T-helper 1 cell treated with Interleukin-12 subunit alpha and Interleukin-12 subunit beta and Interleukin-4 antibody, amounts not matched to agents 30 μg/mL and 1 μg/mL, for 36 hours (primary cell): Measurements from ENCODE around the gene THOP1.

ENCODE experiments used
- H3K27ac Mint-ChIP-seq: one replicate; pipeline ENCODE4 v1.8.0; 2021; ENCODE audit warnings: mild to moderate bottlenecking, mixed read lengths
- H3K27me3 Mint-ChIP-seq: one replicate; pipeline ENCODE4 v1.8.0; 2021; ENCODE audit warnings: low read depth, mixed read lengths
- H3K36me3 Mint-ChIP-seq: one replicate; pipeline ENCODE4 v1.8.0; 2021; ENCODE audit warnings: low read depth, mixed read lengths
- H3K4me1 Mint-ChIP-seq: one replicate; pipeline ENCODE4 v1.8.0; 2021; ENCODE audit warnings: low read depth, mixed read lengths
- H3K4me3 Mint-ChIP-seq: one replicate; pipeline ENCODE4 v1.8.0; 2021; ENCODE audit warnings: mild to moderate bottlenecking, moderate library complexity, mixed read lengths
- H3K9me3 Mint-ChIP-seq: one replicate; pipeline ENCODE4 v1.8.0; 2021; ENCODE audit warnings: mixed read lengths

Gene THOP1

DNA sequence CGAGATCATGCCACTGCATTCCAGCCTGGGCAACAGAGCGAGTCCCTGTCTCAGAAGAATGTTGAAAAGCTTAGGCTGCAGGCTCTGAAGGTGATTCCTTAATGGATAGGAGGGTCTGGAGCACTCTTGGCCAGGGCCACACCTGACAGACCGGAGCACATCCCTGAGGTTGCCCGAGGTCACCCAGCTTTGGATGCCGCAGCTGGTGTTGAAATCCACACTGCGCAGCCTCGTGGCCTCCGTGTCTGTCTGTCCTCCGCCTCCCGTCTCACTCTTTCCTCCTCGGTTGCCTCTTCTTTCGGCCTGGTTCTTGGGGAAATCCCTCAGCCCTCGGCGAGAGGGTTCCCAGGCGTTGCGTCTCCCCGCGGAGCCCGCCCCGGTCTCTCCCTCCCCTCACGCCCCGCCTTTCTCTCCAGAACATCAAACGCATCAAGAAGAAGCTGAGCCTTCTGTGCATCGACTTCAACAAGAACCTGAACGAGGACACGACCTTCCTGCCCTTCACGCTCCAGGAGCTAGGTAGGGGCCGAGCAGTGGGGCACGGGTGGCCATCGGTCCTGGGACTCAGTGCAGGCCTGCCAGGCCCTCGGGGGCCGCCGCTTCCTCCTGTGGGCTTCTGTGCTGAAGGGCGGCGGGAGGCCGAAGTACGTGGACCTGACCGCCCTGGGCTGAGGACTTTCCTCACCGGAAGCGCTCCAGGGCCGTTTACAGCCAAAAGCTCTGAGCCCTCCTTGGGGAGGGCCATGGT lies 14.1 kb downstream of the THOP1 start:
- peaks cover 11% of the 10 kb centered on the region for H3K36me3 Mint-ChIP-seq
- no peaks in the 10 kb centered on the region for H3K4me1 Mint-ChIP-seq
- no peak overlapping the region for H3K4me3 Mint-ChIP-seq
- no peak overlapping the region for H3K27ac Mint-ChIP-seq
- no peaks in the 10 kb centered on the region for H3K27me3 Mint-ChIP-seq
- H3K9me3 Mint-ChIP-seq: no peaks in the 10 kb centered on the region

DNA sequence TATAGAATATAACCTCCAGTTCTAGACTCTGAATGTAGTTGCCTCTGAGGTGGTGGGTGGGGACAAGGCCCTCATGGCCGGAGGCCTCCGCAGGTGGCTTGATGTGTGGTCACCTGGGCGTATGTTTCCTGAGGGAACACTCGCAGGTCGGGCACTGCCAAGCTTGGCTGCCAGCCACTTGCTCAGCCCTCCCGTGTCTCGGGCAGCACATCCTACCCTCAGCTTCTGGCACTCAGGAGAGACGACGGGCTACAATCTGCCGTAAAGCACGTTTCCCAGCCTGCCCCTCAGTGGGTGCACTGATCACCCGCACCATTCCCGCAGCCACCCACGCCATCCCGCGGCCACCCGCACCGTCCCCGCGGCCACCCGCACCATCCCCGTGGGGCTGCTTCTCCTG lies 15.2 kb downstream of the THOP1 start:
- Mint-ChIP-seq H3K4me3 (no peak overlapping the region), H3K27me3 (no peaks in the 10 kb centered on the region), H3K4me1 (no peaks in the 10 kb centered on the region), H3K27ac (no peak overlapping the region), H3K9me3 (no peaks in the 10 kb centered on the region), H3K36me3 (peaks cover 11% of the 10 kb centered on the region)

DNA sequence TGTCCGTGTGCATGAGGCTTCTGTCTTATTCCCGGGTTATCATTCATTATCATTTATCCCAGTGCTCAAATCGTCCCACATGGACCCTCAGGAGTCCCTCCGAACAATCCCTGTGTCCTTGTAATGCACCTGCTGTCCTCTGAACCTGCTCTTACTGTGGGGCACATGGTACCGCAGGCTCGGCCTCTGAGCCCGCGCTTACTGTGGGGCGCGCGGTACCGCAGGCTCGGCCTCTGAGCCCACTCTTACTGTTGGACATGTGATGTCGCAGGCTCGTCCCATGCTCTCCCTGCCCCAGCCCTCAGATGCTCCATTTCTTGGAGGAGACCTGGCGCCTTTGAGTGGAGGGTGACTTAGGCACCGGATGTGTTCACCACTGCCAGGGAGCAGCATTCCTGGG lies 17.5 kb downstream of the THOP1 start:
- Mint-ChIP-seq H3K9me3 (no peaks in the 10 kb centered on the region), H3K36me3 (peaks cover 6% of the 10 kb centered on the region), H3K27me3 (no peaks in the 10 kb centered on the region), H3K27ac (no peak overlapping the region), H3K4me3 (no peak overlapping the region), H3K4me1 (no peaks in the 10 kb centered on the region)

DNA sequence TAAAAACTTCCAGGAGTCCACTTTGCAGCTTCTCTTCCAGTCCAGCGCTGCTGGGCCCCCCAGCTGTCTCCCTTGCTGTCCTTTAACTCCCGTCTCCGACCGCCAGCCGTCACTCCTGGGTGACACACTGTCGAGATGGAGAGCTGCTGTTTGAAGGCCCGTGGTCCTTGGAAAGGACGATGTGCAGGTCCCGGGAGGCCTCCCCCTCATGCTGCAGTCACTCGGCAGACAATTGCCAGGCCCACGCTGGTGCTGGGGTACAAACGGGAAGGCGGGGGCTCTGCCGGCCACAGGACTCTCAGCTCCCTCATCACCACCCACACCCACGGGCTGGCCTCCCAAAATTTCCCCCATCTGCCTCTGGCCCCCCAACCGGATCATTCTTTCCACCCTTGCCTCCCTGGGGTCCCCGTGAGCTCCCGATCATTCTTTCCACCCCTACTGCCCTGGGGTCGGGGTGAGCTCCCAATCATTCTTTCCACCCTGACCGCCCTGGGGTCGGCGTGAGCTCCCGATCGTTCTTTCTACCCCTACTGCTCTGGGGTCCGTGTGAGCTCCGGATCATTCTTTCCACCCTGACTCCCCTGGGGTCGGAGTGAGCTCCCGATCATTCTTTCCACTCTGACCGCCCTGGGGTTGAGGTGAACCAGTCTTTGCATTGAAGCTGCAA lies 18.3 kb downstream of the THOP1 start:
- Mint-ChIP-seq H3K27ac (no peak overlapping the region), H3K27me3 (no peaks in the 10 kb centered on the region), H3K4me3 (no peak overlapping the region), H3K36me3 (peaks cover 7% of the 10 kb centered on the region), H3K9me3 (no peaks in the 10 kb centered on the region), H3K4me1 (no peaks in the 10 kb centered on the region)

DNA sequence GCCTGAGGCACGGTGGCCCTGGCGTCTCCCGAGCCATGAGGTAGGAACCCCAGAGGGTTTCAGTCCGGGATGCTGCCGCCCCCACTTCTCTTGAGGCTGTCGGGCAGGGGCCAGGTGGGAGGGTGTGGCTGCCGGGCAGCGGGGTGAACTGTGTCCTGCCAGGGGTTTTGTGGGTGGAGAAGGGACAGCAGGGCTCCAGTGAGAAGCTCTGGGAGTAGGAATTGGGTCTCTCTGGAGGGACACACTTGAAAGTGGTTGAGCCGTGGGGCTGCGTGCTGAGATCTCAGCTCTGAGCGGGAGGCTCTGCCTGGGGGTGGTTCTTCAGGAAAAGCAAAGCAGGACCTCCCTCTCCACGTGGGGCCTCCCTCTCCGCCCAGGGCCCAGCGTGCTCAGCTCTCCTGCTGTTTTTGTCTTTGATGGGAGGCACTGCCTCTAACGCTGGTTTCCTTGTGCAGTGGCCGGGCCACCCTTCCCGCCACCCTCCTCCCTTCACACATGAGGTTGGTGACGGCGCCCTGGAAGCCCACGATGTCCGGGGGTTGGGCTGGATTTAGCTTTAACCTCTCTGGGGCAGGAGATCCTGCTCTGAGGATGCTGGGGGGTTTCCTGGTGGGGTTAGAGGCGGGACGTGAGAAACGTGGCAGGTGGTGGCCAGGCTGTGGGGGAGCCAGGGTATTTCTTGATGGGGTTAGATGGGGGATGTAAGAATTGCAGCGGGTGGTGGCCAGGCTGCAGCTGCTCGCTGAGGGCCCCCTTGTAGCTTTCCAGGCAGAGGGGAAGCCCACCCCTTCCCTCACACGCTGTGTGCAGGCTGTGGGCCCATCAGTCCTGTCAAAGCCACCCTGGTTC lies 19.1 kb downstream of the THOP1 start:
- Mint-ChIP-seq H3K27me3 (no peaks in the 10 kb centered on the region), H3K4me1 (no peaks in the 10 kb centered on the region), H3K4me3 (no peak overlapping the region), H3K36me3 (peaks cover 13% of the 10 kb centered on the region), H3K9me3 (no peaks in the 10 kb centered on the region), H3K27ac (no peak overlapping the region)

DNA sequence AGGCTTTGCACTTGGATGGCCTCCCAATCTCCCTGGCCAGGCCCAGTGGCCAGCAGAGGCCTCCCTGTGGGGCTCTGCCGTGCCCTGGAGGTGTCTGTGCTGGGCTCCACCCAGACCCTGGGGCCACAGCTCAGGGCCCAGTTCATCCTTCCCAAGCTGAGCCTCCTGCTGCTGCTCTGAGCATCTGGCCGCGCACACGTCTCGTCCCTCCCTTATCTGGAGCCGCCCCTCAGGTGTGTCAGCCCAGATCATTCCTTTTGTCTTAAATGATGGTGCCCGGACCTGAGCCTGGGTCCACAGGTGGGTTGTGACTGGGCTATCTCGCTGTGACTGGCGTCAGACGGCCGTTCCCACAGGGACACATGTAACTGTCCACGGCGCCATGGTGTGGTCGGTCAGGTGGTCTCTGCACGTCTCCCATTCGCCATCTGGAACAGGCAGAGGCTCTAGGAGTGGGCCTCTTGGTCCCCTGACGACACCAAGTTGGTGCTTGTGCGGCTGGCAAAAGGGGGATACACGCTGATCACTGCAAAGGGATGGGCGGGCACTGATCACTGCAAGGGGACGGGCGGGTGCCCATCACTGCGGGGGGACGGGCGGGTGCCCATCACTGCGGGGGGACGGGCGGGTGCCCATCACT lies 20.1 kb downstream of the THOP1 start:
- H3K36me3 Mint-ChIP-seq: peaks cover 13% of the 10 kb centered on the region
- H3K4me3 Mint-ChIP-seq: no peak overlapping the region
- no peaks in the 10 kb centered on the region for H3K27me3 Mint-ChIP-seq
- no peaks in the 10 kb centered on the region for H3K9me3 Mint-ChIP-seq
- no peaks in the 10 kb centered on the region for H3K4me1 Mint-ChIP-seq
- H3K27ac Mint-ChIP-seq: no peak overlapping the region

DNA sequence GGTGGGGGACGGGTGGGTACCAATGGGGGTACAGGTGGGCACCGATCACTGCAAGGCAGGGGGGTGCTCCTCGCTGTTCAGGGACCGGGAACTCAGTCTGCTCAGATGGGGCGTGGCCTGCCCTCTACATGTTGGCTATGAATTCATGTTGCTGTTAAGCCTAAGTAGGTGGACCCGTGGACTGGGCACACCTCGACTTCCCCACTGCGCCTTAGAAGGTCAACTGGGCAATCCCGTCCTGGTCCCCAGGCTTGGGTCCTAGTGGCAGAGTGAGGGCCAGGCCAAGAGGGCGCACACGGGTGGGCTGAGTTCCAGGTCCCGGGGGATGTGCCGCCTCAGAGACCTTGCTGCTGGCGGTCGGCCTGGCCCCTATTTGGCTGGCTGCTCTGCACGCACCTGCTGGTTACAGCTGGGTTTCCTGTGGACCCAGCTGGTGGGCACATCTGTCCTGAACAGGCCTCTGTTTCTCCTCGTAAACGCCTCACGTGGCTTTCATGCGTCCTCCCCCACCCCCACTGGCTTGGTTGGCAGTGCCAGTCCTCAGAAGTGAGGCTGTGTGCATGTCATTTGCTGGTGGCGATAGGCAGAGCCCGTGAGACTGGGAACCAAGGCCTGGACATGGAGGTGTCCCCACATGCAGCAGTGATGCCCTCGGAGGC lies 20.8 kb downstream of the THOP1 start:
- no peaks in the 10 kb centered on the region for H3K4me1 Mint-ChIP-seq
- no peak overlapping the region for H3K4me3 Mint-ChIP-seq
- H3K36me3 Mint-ChIP-seq: peaks cover 11% of the 10 kb centered on the region
- no peak overlapping the region for H3K27ac Mint-ChIP-seq
- H3K27me3 Mint-ChIP-seq: no peaks in the 10 kb centered on the region
- no peaks in the 10 kb centered on the region for H3K9me3 Mint-ChIP-seq

DNA sequence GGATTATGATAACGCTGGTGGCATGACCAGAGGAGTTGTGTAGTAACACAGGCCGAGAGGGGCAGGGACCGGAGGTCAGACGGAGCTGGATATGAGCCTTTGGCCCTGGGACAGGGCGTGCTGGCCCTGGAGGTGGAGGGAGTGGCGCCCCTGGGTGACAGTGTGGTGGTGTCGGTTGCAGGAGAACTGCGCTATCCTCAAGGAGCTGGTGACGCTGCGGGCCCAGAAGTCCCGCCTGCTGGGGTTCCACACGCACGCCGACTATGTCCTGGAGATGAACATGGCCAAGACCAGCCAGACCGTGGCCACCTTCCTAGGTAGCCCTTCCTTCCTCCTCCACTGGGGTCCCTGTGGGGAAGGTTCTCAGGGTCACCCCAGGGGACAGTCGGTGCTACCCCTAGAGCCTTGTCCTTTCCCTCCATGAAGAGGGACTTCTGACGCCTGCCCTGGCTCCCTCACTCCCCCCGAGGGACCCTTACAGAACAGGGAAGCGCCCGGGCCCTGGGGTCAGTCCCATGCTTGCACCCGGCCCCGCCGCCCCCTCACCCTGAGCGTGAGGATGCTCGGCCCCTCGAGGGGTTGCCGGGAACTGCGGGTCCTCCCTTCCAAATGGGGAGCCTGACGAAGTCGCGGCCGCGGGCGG lies 21.6 kb downstream of the THOP1 start:
- Mint-ChIP-seq H3K27me3 (no peaks in the 10 kb centered on the region), H3K36me3 (peaks cover 11% of the 10 kb centered on the region), H3K9me3 (no peaks in the 10 kb centered on the region), H3K4me1 (no peaks in the 10 kb centered on the region), H3K4me3 (no peak overlapping the region), H3K27ac (no peak overlapping the region)

DNA sequence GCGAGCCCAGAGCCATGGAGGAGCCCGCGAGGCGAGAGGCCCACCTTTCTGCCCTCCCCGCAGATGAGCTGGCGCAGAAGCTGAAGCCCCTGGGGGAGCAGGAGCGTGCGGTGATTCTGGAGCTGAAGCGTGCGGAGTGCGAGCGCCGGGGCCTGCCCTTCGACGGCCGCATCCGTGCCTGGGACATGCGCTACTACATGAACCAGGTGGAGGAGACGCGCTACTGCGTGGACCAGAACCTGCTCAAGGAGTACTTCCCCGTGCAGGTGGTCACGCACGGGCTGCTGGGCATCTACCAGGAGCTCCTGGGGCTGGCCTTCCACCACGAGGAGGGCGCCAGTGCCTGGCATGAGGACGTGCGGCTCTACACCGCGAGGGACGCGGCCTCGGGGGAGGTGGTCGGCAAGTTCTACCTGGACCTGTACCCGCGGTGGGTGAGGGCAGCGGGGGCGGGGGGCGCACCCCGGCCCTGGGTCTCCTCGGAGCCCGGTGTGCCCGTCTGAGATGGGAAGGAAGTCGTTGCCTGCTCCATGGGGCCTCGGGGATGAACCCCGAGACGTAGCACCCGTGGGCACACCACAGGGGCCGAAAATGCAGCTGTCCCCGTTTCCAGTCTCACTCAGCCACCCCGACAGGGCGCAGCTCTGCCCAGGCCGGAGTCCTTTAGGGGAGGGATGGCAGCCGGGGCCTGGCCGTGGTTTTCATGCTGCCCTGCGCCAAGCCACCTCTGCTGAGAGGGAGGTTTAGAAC lies 22.3 kb downstream of the THOP1 start:
- Mint-ChIP-seq H3K27ac (no peak overlapping the region), H3K4me1 (no peaks in the 10 kb centered on the region), H3K36me3 (peaks cover 11% of the 10 kb centered on the region), H3K27me3 (no peaks in the 10 kb centered on the region), H3K9me3 (no peaks in the 10 kb centered on the region), H3K4me3 (no peak overlapping the region)

DNA sequence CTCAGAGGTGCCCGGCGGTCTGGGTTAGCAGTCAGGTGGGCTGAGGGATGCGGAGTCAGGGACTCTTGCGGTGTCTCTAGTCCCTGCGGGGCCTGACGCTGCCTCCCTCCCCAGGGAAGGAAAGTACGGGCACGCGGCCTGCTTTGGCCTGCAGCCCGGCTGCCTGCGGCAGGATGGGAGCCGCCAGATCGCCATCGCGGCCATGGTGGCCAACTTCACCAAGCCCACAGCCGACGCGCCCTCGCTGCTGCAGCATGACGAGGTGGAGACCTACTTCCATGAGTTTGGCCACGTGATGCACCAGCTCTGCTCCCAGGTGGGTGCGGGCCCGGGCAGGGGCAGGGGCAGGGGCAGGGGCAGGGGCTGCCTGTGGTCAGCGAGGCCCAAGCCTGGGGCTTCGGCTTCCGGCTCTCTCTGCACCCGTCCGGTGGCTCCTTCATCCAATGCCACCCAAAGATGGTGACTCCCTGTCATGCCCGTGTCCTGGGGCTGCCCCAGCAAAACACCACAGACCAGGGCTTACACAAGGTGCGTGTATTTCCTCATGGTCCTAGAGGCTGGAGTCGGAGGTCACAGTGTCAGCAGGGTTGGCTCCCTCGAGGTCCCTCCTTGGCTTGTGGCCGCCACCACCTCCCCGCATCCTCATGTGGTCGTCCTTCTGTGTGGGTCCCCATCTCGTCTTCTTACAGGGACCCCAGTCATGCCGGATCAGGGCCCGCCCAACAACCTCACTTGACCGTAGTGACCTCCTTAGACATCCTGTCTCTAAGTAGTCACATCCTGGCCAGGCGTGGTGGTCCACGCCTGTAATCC lies 23.0 kb downstream of the THOP1 start:
- Mint-ChIP-seq H3K4me3 (no peak overlapping the region), H3K27ac (no peak overlapping the region), H3K9me3 (no peaks in the 10 kb centered on the region), H3K4me1 (no peaks in the 10 kb centered on the region), H3K27me3 (no peaks in the 10 kb centered on the region), H3K36me3 (peaks cover 11% of the 10 kb centered on the region)

DNA sequence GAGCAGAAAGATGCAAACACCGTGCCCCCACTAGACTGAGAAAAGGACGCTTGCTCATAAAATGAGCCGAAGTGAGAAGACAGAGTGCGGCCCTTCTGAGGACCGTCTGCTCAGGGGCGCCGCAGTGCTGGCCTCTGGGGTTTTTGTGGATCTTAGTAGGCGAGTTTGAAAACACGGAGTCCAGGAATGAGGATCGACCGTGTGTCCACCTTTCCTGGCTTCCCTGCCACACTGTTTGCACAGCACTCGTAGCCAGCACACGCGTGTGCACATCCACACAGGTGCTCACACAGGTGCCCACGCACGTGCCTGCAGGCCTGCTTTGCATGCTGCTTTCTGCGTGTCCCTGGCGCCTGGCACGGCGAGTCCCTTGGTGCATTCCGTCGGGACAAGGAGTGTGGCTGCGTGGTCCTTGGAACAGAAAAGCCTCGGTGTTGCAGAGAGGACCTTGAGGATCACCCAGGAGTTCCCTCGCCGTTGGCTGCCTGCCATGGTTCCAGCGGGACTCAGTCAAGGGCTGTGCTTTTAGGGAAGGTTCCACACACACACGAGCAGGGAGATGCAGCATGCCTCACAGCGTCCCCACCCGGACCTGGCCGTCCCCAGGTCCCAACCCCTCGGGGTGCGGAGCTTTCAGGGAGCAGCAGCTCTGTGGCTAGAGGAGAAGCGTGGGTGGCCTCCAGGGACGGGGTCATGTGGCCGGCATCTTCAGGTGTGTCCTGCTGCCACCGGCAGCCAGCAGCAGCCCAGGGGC lies 24.3 kb downstream of the THOP1 start:
- Mint-ChIP-seq H3K36me3 (peaks cover 13% of the 10 kb centered on the region), H3K9me3 (no peaks in the 10 kb centered on the region), H3K4me3 (no peak overlapping the region), H3K27ac (no peak overlapping the region), H3K27me3 (no peaks in the 10 kb centered on the region), H3K4me1 (no peaks in the 10 kb centered on the region)
